ENCODE measurements around the gene SPTY2D1.

SPTY2D1 gene

GRCh38 chr11:18624161-18624560 lies 10.0 kb downstream of the SPTY2D1 start:
- no peaks in the 10 kb centered on the region for H3K36me3 ChIP-seq (ENCODE audit: control insufficient read depth, low read length)
- no peak overlapping the region for H3K4me3 ChIP-seq (ENCODE audit: low read length)
- no peaks in the 10 kb centered on the region for H3K9me2 ChIP-seq (replicated peaks; ENCODE audit: control insufficient read depth, low read length)
- peaks cover 93% of the 10 kb centered on the region for H3K79me2 ChIP-seq (ENCODE audit: control insufficient read depth, low read length)
- no peaks in the 10 kb centered on the region for H3F3A ChIP-seq (ENCODE audit: control insufficient read depth, insufficient read depth)
- peaks cover 11% of the 10 kb centered on the region for H3K4me1 ChIP-seq (ENCODE audit: control insufficient read depth, low read length)
- H3K9me3 ChIP-seq (ENCODE audit: control insufficient read depth, insufficient read depth, low read length): no peaks in the 10 kb centered on the region
- TF ChIP-seq CTCF (IDR thresholded peaks at IDR 0.05; ENCODE audit: low read depth, low read length, poor library complexity, severe bottlenecking) (no peak), EZH2phosphoT487 (IDR thresholded peaks at IDR 0.05; ENCODE audit: borderline replicate concordance, low read length) (no peak)
- H3K4me2 ChIP-seq (ENCODE audit: low read length): no peak overlapping the region
- no peaks in the 10 kb centered on the region for H3K27me3 ChIP-seq (ENCODE audit: control insufficient read depth, low read length)
- no peak overlapping the region for H3K27ac ChIP-seq (ENCODE audit: low read depth, low read length)
- H4K20me1 ChIP-seq (ENCODE audit: control insufficient read depth, insufficient read depth, low read depth, low read length): no peaks in the 10 kb centered on the region

- TF ChIP-seq CTCF (IDR thresholded peaks at IDR 0.05; ENCODE audit: low read depth, low read length, poor library complexity, severe bottlenecking) (no peak), EZH2phosphoT487 (IDR thresholded peaks at IDR 0.05; ENCODE audit: borderline replicate concordance, low read length) (no peak)
- Histone ChIP-seq H3K36me3 (ENCODE audit: control insufficient read depth, low read length) (no peaks in the 10 kb centered on the region), H3K4me3 (ENCODE audit: low read length) (no peak overlapping the region), H3K27ac (ENCODE audit: low read depth, low read length) (no peak overlapping the region), H3K27me3 (ENCODE audit: control insufficient read depth, low read length) (no peaks in the 10 kb centered on the region), H4K20me1 (ENCODE audit: control insufficient read depth, insufficient read depth, low read depth, low read length) (no peaks in the 10 kb centered on the region), H3K79me2 (ENCODE audit: control insufficient read depth, low read length) (peaks cover 93% of the 10 kb centered on the region), H3K9me3 (ENCODE audit: control insufficient read depth, insufficient read depth, low read length) (no peaks in the 10 kb centered on the region), H3K9me2 (replicated peaks; ENCODE audit: control insufficient read depth, low read length) (no peaks in the 10 kb centered on the region), H3K4me2 (ENCODE audit: low read length) (no peak overlapping the region), H3F3A (ENCODE audit: control insufficient read depth, insufficient read depth) (no peaks in the 10 kb centered on the region), H3K4me1 (ENCODE audit: control insufficient read depth, low read length) (peaks cover 8% of the 10 kb centered on the region)
Measured at GRCh38 chr11:18623707-18624106, 10.4 kb downstream of the SPTY2D1 start.

GRCh38 chr11:18618342-18619025 lies 15.7 kb downstream of the SPTY2D1 start:
- H3F3A ChIP-seq (ENCODE audit: control insufficient read depth, insufficient read depth): no peaks in the 10 kb centered on the region; the same call in 1 of the 2 replicates
- H3K4me1 ChIP-seq (ENCODE audit: control insufficient read depth, low read length): peaks cover 10% of the 10 kb centered on the region
- H3K27me3 ChIP-seq (ENCODE audit: control insufficient read depth, low read length): no peaks in the 10 kb centered on the region
- H3K9me2 ChIP-seq (replicated peaks; ENCODE audit: control insufficient read depth, low read length): no peaks in the 10 kb centered on the region
- TF ChIP-seq CTCF (IDR thresholded peaks at IDR 0.05; ENCODE audit: low read depth, low read length, poor library complexity, severe bottlenecking) (no peak), EZH2phosphoT487 (IDR thresholded peaks at IDR 0.05; ENCODE audit: borderline replicate concordance, low read length) (no peak)
- peaks cover 21% of the 10 kb centered on the region for H3K36me3 ChIP-seq (ENCODE audit: control insufficient read depth, low read length)
- H3K27ac ChIP-seq (ENCODE audit: low read depth, low read length): no peak overlapping the region
- no peaks in the 10 kb centered on the region for H4K20me1 ChIP-seq (ENCODE audit: control insufficient read depth, insufficient read depth, low read depth, low read length)
- H3K4me2 ChIP-seq (ENCODE audit: low read length): no peak overlapping the region
- no peaks in the 10 kb centered on the region for H3K9me3 ChIP-seq (ENCODE audit: control insufficient read depth, insufficient read depth, low read length)
- no peak overlapping the region for H3K4me3 ChIP-seq (ENCODE audit: low read length)
- H3K79me2 ChIP-seq (ENCODE audit: control insufficient read depth, low read length): peaks cover 66% of the 10 kb centered on the region

All from DOHH2 (cell line).